ENCODE data around the gene SIPA1L3. TPM values are rescaled to one million over a fixed set of nuclear protein-coding genes. Genes with fewer than 3 reads are reported as not detected.

SIPA1L3 gene
- total and polyA plus RNA-seq, 10 of the 15 experiments (the other 5 are each of a cell fraction or from before 2014, with no cell fraction given), result 0.24 to 66.2 (median 19.1) TPM

- Histone ChIP-seq H3K36me3 (ENCODE audit: control insufficient read depth in 2 of 2, insufficient read depth in 2 of 2, low read length in 1 of 2) (no peaks in the 10 kb centered on the region), H3K4me1 (ENCODE audit: control insufficient read depth, insufficient read depth, low read length) (no peaks in the 10 kb centered on the region), H3K27ac (ENCODE audit: control insufficient read depth, insufficient read depth) (no peak overlapping the region), H3K4me2 (ENCODE audit: control insufficient read depth, insufficient read depth) (no peak overlapping the region), H3K9me3 (replicated peaks; ENCODE audit: control insufficient read depth, insufficient read depth, low read length) (peaks cover 2% of the 10 kb centered on the region; the same call in 2 of the 3 replicates), H2AFZ (ENCODE audit: control insufficient read depth, low read depth, low read length) (no peak overlapping the region), H3K79me2 (ENCODE audit: control insufficient read depth, insufficient read depth, low read length) (no peaks in the 10 kb centered on the region), H3K4me3 (no peak overlapping the region), H3K27me3 (replicated peaks in 1 of 2; ENCODE audit: control insufficient read depth in 2 of 2, insufficient read depth in 2 of 2, low read length in 1 of 2) (peaks cover 0 to 2% of the 10 kb centered on the region in 2 experiments; a peak in 1 of 4 replicates), H3K9ac (ENCODE audit: control insufficient read depth, insufficient read depth, low read length) (no peak overlapping the region), H4K20me1 (ENCODE audit: control insufficient read depth, insufficient read depth) (no peaks in the 10 kb centered on the region)
- no TSS peak for BruUV-seq (replicated peaks)
- no peak for ATAC-seq
- ChIA-PET RAD21 (ENCODE audit: unreplicated experiment) (no interaction called here), POLR2A (interaction anchor here (0.6 kb wide), 1 partner anchor 158 kb away, joined by 3 read pairs; no protein-coding TSS in a partner anchor), CTCF (interaction anchor here (0.5 to 1.7 kb wide), 4 partner anchors 8 to 321 kb away, joined by 3 to 5 read pairs (median 4); no protein-coding TSS in a partner anchor), SMC1A (ENCODE audit: uncharacterized antibody, unreplicated experiment) (no interaction called here)
- DNase-seq (ENCODE audit: low read depth, low spot score), result no peak
- 51% methylated on average over 11 of the region's 11 CpGs for WGBS (ENCODE audit: insufficient coverage, insufficient replicate concordance, low lambda C conversion rate, missing lambda C conversion rate)
- intact Hi-C loops (cut with micrococcal nuclease; ENCODE audit: unreplicated experiment) (no loop called here), in situ Hi-C loops (cut with MboI) (loop anchor here (5.0 kb wide), 1 partner anchor 438 kb away; no protein-coding TSS in a partner anchor)
- no peak for FAIRE-seq
- TF ChIP-seq JUND (IDR thresholded peaks at IDR 0.05; ENCODE audit: low read depth, low read length) (no peak), ZBTB40 (IDR thresholded peaks at IDR 0.05; ENCODE audit: borderline replicate concordance) (no peak), CEBPB (IDR thresholded peaks at IDR 0.05; ENCODE audit: borderline replicate concordance in 1 of 2, low read depth in 2 of 2, low read length in 2 of 2) (no peak), ZNF384 (IDR thresholded peaks at IDR 0.05; ENCODE audit: borderline replicate concordance, low read depth, low read length) (no peak), SUPT20H (IDR thresholded peaks at IDR 0.05; ENCODE audit: borderline replicate concordance, control insufficient read depth, low read depth, low read length) (no peak), BCL3 (IDR thresholded peaks at IDR 0.05; ENCODE audit: borderline replicate concordance, insufficient read depth, low read depth, low read length, poor library complexity, severe bottlenecking) (no peak), RAD21 (IDR thresholded peaks at IDR 0.05; ENCODE audit: insufficient read depth, low read depth, low read length) (no peak), ASH2L (IDR thresholded peaks at IDR 0.05; ENCODE audit: borderline replicate concordance, low read depth) (no peak), EZH2 (IDR thresholded peaks at IDR 0.05; ENCODE audit: borderline replicate concordance, control insufficient read depth, low read depth, low read length) (no peak), IKZF2 (IDR thresholded peaks at IDR 0.05) (no peak)
- TF ChIP-seq, protein P1, sequence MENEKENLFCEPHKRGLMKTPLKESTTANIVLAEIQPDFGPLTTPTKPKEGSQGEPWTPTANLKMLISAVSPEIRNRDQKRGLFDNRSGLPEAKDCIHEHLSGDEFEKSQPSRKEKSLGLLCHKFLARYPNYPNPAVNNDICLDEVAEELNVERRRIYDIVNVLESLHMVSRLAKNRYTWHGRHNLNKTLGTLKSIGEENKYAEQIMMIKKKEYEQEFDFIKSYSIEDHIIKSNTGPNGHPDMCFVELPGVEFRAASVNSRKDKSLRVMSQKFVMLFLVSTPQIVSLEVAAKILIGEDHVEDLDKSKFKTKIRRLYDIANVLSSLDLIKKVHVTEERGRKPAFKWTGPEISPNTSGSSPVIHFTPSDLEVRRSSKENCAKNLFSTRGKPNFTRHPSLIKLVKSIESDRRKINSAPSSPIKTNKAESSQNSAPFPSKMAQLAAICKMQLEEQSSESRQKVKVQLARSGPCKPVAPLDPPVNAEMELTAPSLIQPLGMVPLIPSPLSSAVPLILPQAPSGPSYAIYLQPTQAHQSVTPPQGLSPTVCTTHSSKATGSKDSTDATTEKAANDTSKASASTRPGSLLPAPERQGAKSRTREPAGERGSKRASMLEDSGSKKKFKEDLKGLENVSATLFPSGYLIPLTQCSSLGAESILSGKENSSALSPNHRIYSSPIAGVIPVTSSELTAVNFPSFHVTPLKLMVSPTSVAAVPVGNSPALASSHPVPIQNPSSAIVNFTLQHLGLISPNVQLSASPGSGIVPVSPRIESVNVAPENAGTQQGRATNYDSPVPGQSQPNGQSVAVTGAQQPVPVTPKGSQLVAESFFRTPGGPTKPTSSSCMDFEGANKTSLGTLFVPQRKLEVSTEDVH (IDR thresholded peaks at IDR 0.05; ENCODE audit: low read depth, partially characterized antibody), result no peak
Observed at GRCh38 chr19:37893845-37894575, 13.0 kb upstream of the SIPA1L3 start.

Measured in GM12878 (cell line).